GM21529 (cell line): ENCODE data around the gene KCNAB1.

Source experiments
- ATAC-seq: cut with Tn5 transposase; IDR thresholded peaks from one replicate; pipeline ENCODE4 v1.9.1; 2021; ENCODE audit not compliant: unreplicated experiment

Gene KCNAB1

DNA sequence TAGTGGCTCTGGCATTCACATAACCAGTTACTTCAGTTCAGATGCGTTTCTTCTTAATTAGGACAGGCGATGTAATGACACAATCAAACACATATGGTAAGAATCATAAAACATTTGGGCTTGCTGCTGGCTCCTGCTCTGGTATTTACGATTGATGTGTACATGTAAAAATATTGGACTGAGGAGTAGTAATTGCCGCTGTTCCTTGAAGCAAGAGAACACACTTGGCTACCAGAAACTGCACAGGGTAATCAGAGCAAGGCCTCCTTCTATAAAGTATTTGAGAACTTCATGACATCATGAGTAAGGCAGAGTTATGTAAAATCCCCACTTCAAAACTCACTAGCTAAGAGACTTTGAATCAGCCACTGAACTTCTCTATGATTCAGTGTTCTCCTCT, 276.5 kb downstream of the KCNAB1 start:
- no peak for ATAC-seq

DNA sequence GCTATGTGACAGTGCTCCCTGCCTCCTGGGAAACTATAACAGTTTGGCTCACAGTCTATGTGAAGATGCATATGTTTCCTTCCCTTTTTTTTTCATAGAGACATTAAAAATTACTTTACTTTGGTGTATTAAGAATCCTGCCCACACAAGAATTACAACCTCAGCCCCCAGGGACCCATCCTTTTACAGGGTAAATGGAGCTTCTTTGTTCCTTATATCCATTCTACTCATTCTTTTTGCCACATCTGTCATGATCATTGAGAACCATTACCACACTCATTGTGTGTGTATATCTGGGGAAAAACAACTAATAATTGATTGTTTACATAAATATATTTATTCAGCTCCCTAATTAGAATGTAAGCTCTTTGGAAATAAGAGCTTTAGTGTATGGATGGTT, 277.2 kb downstream of the KCNAB1 start:
- ATAC-seq = no peak

DNA sequence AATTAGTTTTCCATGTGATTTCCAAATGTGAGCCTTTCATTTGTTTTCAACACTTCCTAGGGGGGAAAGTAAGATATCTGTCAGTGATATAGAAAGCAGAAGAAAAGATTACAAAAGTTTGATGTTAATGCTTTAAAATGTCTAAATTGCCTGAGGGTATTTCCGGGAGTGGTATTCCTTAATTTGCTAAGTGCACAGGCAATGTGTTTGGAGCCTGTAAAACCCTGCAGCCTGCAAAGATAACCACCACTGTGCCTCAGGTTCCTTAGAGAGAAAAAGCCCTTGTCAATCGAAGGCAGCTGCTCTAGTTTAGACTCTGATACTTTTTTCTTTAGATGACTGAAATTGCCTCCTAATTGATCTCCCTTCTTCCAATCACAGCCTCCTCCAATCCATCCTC, 279.7 kb downstream of the KCNAB1 start:
- ATAC-seq = no peak

DNA sequence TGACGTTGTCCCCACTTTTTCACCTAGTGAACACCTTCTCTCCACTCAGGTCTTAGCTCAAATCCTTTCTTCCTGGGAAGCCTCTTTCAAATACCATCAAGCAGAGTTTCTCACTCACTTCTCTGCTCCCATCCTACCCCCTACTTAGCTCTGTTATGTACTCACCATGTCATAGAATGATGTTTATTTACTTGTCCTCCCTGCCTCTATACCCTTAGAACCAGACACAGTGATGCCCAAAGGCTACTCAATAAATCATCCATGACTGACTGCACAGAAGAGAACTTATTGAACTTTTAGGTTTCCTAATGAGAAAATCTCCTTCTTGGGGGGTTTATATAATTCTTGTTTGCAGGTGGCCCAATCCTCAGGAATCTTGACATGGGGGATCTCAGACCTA, 280.4 kb downstream of the KCNAB1 start:
- no peak for ATAC-seq

DNA sequence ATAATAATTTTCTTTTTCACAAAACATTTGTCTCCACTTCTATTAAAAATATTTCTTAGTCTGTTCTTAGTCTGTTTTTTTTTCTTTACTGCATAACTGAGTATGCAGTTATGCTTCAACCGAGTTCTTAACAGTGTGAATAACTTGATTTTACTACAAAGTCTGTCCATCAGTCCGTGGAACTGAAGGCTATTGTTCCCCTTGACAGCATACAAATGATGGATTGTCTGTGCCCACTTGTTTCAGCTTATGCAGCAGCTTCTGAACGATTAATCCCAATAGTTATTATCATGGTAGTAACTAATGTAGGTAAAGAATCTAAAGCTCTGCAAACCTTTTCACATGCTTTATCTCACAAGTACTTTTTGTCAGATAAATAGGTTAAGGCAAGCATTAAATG, 283.8 kb downstream of the KCNAB1 start:
- ATAC-seq = no peak

DNA sequence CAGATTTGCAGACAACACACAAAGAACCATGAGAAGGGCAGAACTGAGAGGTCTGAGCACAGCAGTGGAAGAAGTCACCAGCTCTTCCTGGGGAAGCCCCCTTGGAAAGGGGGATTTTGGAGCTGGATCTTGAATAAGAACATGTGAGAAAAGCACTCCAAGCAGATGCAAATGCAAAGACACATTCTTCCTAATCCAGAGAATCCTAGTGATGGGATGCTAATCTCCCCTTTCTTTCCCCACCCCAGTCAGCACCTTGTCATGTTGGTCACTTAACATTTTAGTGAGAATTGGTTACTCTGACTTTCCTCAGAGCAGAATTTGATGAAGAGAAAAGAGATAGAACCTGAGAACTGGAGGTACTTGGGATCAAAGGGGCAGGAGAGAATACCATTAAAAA, 286.0 kb downstream of the KCNAB1 start:
- no peak for ATAC-seq

DNA sequence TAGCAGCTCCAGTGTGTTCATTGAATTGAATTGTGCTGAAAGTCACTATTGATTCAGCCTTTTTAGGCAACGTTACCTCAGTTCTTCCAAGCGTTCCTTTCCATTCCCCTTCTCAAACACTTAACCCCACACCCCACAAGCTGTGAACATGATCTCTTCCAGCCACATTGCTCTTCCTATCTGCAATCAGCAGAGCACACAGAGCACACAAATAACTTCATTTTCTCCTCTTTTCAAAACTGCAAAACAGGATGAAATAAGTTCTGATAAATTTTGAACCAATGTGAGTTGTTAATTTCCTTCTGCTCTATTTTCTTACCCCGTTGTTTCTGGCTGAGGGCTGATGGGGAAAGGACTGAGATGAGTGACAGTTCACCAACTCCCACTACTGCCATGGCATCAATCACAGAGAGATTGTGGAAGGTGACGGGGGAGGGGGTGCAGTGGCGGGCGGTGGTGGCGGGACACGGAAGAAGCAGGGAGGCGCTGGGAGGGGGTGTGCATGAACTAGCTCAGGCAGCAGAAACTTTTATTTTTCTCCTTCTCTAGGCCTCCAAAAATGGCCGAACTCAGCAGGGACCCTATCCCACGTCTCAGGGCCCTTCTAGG, 287.3 kb downstream of the KCNAB1 start:
- no peak for ATAC-seq

DNA sequence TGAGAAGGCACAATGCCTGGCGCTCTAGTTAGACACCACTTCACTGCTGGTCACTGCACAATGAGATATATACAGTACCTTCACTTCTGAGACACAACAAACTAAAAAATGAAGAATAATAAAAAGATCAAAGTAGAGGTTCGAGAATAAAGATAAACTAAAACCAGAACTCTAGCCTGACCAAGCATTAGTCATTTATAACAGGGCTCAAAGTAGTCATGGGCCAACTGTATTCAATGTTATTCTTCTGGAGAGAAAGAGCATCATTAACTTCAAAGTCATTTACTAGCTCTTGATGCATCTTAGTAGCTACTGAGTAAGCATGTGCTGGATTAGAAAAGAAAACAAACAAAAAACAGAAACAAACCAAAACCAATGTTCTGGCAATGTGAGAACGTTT, 289.3 kb downstream of the KCNAB1 start:
- ATAC-seq = no peak

DNA sequence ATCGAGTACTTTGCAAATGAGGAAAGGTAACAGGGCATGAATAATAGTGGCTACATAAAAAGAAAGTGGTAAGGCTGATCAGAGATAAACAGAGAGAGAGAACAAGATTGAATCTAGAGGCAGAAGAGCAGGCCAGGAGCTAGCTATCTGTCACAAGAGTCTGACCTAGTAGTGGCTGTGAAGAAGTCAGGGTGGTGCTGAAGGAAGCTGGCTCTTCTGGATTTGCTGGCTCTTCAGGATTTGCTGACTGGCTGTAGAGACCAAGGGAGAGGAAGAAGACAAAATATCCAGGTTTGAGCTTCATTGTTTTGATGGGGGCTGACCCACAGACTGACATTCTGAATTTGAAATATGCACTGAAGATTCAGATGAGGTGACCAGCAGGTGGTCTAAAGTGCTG, 292.2 kb downstream of the KCNAB1 start:
- ATAC-seq = no peak

DNA sequence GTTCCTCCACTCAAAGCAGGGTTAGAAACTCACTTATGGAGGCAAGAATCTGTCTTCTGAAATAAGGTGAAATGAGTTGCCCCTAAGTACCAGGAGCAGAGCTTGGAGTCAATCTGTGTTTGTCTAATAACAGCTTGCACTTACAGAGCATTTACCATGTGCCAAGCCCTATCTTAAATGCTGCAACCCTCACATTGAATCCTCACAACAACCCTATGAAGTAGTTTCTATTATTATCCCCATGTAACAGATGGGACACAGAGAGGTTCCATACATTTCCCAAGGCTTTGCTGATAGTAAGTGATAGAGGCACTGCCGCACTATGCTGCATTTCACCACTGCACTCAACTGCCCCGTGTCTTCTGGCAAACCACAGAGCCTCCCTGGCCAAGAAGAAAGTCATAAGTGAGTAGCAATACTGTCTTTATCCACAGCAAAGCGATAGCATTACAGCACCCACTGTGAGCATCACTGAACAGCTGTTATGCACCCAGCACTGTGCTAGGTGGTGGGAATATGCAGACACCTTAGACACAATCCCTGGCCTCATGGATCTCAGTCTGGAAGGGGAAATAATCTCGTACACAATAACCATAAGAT, 293.0 kb downstream of the KCNAB1 start:
- no peak for ATAC-seq

DNA sequence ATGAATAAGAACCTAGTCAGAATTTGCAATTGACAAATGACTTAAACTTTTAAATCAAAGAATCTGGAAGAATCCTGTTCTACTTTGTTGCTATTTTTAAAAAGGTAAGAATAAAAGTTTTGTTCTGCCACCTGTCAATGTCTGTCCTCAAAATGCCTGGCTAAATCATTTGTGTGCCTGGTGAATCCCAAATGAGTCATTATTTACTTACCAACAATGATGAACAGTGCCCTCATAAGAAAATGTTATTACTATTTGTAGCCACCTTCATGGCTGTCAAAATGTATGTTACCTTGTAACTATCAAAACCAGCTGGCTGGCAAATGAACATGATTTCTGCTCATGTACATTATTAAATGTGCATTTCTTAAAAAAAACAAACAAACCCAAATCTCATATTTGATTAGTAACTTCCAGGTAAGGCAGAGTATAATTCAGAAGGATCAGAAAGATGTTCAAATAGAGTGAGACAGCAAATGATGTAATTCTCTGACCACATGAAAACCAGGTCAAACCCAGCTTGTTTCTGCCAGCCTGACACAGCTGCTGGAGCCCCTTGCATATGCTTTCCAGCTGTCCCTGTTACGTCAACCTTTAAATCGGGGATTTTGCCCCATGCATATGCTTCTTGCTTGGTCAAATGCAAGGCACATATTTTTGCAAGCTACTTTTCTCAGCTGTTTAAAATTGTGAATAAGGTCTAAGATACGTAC, 296.6 kb downstream of the KCNAB1 start:
- ATAC-seq = no peak

DNA sequence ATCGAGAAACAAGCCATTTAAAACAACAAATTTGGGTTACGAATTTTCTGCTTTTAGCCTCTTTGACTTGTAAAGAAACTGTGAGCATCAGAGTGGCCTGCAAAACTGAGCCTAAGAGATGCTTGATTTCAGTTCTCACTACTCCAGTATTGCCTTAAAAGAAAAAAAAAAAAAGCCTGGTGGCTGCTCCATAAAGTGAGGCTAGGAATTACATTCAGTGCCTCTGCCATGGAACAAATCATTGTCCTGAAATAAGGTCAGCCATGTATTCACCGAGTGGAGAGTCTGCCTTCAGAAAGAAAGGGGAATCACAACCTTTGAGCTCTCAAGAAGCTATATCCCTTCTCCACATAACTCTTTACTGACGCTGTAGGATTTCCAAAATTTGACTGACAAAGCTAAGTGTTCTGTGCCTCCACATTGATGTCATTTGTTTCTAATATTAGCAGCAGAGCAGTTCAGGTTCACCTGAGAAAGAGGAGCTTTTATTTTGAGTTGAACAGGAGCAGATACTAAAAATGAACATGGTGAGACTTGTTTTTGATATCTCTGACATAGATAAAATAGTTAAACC, 297.3 kb downstream of the KCNAB1 start:
- ATAC-seq = no peak

DNA sequence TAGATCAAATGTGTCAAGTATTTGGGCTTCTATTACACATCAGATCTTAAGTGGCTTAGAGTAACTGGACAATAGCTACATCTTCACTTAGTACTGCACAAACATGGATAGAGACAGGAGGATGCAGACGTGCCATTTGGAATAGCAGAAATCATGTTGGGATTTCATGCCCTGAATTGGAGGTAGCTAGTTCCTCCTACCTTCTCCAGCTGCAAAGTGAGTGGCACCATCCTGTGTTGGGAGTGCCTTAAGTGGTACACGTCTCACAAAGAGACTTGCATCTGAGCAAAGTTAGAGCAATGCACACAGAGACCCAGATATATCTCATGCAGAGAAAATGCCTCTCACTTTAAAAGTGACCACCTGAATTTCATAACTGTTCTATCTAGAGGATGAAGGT, 298.1 kb downstream of the KCNAB1 start:
- ATAC-seq = no peak

DNA sequence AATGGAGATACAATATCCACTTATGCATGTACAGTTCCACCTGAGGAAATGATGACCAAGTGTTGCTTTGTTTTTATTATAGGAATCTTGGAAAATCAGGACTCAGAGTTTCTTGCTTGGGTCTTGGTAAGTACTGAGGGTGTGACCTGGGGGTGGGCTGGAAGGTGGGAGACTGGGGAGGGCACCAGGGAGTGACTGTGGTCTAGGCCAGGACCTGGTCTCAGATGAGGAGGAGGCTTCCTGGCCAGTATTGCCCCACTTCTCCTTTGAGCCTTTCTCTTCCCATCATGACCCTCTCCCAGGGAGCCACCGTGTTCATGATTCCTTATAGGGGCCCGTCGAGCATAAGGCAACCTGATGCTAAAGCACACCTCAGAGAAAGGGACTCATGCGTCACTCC, 301.2 kb downstream of the KCNAB1 start:
- ATAC-seq = no peak

DNA sequence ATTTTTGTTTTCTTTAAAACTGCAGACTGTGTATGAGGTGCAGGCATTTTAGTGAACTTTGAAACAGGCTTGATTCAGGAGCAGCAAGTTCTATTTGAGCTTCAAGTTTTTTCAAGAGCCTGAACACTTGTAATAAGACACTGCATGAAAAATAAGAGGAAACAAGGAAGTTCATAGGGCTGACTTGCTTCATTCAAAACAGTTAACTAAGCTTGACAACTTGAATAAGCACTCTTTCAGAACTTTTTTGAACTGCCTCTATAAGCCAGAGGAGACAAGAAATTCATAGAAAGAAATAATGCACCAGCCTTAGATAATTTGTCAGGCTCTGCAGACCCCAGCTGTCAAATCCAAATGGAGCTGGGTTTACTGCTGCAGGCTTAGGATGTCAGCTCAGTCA, 304.4 kb downstream of the KCNAB1 start:
- no peak for ATAC-seq

DNA sequence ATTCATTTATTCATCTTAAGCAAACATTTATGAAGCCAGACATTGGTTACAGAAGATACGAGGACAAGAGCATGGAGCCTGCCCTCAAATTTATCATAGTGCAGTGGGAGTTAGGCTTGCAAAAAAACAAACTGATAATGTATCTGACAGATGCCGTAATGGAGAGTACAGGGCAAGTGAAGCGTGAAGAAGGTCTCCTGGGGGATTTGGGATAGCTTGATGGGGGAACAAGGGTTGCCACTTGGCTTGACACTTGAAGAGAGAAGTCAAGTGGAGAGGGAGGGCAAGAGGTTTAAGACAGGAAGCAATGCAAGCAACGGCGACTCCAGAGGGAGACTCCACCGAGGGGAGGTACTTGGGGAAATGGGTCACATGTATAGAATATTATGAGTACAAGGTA, 305.3 kb downstream of the KCNAB1 start:
- no peak for ATAC-seq

DNA sequence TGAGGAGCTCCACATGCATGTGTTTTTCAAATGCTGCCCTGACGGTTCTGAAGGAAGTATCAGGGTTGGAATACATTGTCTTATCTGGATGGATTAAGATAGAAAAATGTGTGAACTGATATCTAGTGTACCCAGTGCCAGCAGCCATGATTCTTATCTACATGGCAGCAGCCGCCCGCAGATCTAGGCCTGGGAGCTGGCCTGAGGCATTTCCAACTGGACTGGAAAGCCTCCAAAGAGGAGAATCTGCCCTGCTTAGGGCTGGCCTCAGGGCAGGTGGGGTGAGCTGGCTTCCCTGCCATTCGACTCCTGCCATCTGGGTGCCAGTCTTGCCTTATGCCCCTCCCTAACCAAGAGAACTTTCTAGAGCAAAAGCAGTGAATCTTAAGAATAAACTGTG, 308.7 kb downstream of the KCNAB1 start:
- no peak for ATAC-seq

DNA sequence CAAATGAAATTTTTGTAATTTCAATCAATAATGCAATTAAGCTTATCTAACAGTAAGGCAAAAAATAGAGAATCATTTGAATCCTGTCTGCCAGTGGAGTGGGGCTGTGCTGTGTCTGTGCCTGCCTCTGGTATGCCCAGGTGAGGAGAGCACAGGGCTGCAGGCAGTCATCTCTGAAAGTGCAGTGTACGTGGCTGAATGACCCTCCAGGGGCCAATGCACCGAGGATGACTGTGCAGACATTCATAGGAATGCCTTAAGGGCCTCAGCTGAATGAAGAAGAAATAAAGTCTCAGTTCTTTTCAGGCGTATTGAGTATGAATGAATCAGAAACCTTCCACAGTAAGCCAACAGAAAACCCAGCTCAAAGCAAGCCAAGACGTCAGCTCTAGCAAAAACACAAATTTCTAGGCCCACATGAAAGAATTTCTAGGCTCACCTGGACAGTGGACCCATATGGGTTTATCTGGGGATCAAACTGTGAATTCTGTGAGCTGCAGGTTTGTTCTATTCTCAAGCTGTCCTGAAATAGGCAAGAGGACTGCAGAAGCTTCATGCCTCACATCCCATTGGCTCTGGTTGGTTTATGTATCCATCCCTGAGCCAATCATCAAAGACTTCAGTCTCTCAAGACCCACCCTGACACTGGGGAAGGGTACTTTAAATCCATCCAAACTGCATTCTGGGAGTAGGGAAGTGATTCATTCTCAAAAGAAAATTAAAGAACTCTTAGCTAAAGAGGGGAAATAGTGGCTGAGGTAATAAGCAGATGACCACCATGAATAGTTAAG, 311.2 kb downstream of the KCNAB1 start:
- ATAC-seq = no peak

DNA sequence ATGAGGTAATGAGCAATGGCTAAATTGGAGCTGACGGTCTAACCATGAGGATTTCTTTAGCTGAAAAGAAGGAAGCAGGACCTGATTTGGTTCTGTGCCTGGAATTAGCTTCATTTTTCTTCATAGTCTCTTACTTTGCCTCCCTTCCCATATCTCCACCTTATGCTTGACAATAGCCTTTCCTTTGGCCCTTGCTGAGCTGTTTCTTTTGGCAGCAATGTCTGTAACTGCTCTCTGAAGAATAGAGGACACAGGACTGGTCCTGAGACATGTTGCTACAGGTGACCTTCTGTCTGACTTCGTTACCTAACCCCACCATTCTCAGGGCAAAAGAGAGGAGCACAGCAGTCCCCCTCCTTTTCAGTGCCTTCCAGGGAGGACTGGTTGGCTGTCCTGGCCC, 312.2 kb downstream of the KCNAB1 start:
- no peak for ATAC-seq

DNA sequence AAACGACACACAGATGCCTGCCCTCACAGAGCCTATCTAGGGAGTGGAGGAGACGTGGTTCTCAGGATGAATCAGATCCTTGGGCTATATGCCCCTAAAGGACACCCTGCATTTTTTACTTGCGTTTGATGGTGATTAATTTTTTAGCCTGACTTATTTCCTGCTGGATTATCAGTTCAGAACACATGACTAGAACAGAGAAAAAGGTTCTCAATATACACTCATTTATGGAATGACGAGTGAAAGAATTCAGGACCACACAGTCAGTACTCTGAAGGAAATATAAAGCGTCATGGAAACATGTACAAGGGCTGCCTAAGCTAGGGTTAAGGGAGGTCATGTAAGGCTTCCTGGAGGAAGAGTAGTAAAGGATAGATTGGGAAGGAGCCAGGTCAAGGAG, 312.8 kb downstream of the KCNAB1 start:
- ATAC-seq = no peak

DNA sequence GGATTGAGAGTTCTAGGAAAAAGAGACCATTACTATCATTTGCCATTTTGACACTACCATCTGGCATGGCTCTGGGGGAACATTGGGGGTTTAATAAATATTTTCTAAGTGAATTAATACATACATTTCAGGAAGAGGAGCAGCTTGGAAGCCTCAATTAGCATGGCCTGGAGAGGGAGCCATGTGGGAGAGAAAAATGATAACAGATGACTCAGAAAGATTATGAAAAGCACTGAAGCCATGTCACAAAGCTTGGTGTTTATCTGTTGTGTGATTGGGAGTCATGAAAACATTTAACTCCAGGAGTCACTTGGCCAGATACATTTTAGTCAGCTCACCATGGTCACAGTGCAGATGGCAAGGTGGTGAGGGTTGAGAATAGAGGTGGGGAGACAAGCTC, 313.5 kb downstream of the KCNAB1 start:
- no peak for ATAC-seq

DNA sequence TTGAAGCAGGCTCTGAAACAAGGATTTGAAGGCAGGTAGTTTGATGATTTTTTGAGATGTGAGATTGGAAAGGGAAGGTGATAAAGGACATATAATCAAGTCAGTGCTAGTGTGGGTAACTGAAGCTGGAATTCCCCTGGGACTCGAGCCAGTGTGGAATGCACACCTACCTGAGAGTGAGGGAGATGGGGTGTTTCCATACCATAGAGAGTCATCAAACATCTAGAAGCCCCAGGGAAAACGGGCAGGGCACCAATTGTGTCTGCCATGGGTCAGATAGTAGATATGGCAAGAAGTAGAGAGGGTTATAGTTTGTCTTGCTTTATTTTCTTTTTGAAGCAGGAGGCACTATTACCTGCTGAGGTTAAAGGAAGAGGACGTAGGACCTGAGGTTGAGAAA, 314.5 kb downstream of the KCNAB1 start:
- ATAC-seq = no peak
